ENCODE measurements around the gene SLC6A19.

SLC6A19 gene

GRCh38 chr5:1175801-1176472 is 25.5 kb upstream of the SLC6A19 start:
- H3K4me3 ChIP-seq (ENCODE audit: low read depth, low read length), result no peak overlapping the region
- TF ChIP-seq CTCF (IDR thresholded peaks at IDR 0.05; ENCODE audit: low read depth, low read length), result no peak
- in situ Hi-C loops (cut with HindIII; ENCODE audit: low sequenced_read_pairs), result no loop called here
- no peak for DNase-seq (ENCODE audit: low read depth, low spot score)

GRCh38 chr5:1176473-1177391 is 24.7 kb upstream of the SLC6A19 start:
- TF ChIP-seq CTCF (IDR thresholded peaks at IDR 0.05; ENCODE audit: low read depth, low read length), result no peak
- H3K4me3 ChIP-seq (ENCODE audit: low read depth, low read length), result no peak overlapping the region
- in situ Hi-C loops (cut with HindIII; ENCODE audit: low sequenced_read_pairs), result no loop called here
- DNase-seq (ENCODE audit: low read depth, low spot score), result no peak

DNA sequence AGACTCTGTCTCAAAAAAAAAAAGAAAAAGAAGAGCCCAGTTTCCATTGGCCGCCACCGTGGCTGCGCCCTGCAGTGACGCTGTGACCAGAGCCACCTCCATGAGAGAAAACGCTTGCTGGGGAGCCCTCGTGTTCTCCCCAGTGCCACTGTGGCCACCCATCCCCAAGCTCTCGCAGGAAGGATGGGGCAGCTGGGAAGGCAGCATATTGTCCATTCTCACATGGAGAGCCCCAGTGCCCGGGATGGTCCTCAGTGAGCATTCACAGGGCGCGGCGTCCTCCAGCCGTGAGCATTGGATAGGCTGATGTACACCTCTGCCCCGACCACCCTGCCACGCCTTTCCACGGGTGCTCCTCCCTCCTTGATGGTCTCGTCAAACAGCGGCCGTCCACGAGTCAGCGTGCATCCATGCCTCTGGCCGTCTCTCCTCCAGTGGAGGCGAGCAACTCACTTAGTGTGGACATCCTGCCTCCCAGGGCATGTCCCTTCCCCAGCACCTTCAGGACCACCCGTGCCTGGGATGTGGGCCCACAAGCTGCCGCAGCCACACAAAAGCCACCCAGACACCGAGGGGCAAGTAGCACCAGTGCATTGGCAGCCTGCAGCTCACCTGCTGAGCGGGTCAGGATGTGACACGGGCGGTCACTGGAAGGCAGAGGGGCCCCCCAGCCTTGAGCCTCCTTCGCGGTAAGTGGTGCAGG is 23.4 kb upstream of the SLC6A19 start:
- in situ Hi-C loops (cut with HindIII; ENCODE audit: low sequenced_read_pairs), result no loop called here
- no peak overlapping the region for H3K4me3 ChIP-seq (ENCODE audit: low read depth, low read length)
- TF ChIP-seq CTCF (IDR thresholded peaks at IDR 0.05; ENCODE audit: low read depth, low read length), result no peak
- DNase-seq (ENCODE audit: low read depth, low spot score), result no peak

DNA sequence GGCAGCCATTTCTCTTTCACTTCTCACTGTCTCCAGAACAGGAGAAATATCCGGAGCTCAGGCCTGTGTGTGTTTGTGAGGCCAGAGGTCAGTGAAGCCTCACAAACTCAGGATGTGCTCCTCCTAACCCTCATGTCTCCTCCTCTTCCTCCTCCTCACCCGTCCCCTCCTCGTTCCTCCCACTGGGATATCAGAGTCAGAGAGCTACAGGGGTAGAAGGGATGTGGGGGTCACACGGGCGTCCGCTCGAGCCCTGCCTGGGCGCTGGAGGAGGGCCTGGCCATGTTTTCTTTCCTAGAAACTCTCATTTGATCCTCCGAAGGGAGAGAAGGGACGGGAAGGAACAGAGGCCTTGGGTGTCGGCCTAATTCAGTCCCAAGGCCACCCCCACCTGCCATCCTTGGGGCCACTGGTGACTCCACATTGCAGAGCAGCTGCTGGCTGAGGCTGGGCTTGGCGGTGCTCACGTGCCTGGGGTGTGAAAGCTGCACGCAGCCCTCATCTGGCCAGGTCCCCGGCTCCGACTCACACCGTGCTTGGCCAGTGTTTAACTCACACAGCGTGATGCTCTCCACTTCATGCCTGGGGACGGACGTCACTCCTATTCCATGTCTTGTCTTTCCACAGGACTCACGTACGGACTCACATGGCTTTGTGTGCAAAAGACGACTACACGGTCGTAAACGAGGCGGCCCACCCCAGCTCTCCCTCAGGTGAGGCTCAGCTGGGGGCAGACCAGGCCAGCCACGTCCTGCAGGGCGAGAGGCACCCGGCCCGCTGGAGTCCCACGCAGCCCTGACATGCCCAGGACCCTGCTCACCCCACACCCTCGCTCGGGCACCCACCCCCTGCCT is 22.6 kb upstream of the SLC6A19 start:
- H3K4me3 ChIP-seq (ENCODE audit: low read depth, low read length), result no peak overlapping the region
- no peak for TF ChIP-seq CTCF (IDR thresholded peaks at IDR 0.05; ENCODE audit: low read depth, low read length)
- in situ Hi-C loops (cut with HindIII; ENCODE audit: low sequenced_read_pairs), result no loop called here
- DNase-seq (ENCODE audit: low read depth, low spot score), result no peak

DNA sequence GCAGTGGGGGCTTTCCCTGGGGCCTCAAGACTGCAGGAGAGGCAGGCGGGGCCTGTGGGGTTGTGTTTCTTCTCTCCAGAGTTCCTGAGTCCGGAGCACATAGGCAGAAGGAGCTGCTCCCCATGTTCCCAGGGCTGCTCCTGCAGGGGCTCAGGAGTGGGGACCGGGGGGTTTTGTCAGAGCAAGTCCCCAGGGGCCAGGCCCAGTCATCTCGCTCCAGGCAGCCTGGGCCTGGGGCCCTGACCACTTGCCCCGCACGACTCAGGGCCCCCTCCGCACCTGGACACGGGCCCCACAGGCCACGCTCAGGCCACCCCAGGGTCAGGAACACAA is 22.0 kb upstream of the SLC6A19 start:
- DNase-seq (ENCODE audit: low read depth, low spot score), result no peak
- in situ Hi-C loops (cut with HindIII; ENCODE audit: low sequenced_read_pairs), result no loop called here
- no peak overlapping the region for H3K4me3 ChIP-seq (ENCODE audit: low read depth, low read length)
- TF ChIP-seq CTCF (IDR thresholded peaks at IDR 0.05; ENCODE audit: low read depth, low read length), result no peak

- DNase-seq (ENCODE audit: low read depth, low spot score), result no peak
- no peak overlapping the region for H3K4me3 ChIP-seq (ENCODE audit: low read depth, low read length)
- in situ Hi-C loops (cut with HindIII; ENCODE audit: low sequenced_read_pairs), result no loop called here
- no peak for TF ChIP-seq CTCF (IDR thresholded peaks at IDR 0.05; ENCODE audit: low read depth, low read length)
Measured at GRCh38 chr5:1180096-1180495, 21.3 kb upstream of the SLC6A19 start.

Data from astrocyte of the spinal cord (primary cell).